Kidney epithelial cell (primary cell): ENCODE results near the gene PACS2. TPM values are rescaled to one million over a fixed set of nuclear protein-coding genes. Genes with fewer than 3 reads are reported as not detected.

Source experiments
- DNase-seq: peaks from one replicate; pipeline ENCODE4 v3.0.0-alpha.2; 2010; ENCODE audit warnings: low read depth
- H3K27me3 ChIP-seq: 2 replicates; pipeline ENCODE4 v1.6.0; 2011; ENCODE audit warnings: low read length; ENCODE audit not compliant: control insufficient read depth, insufficient read depth
- H3K36me3 ChIP-seq: 2 replicates; pipeline ENCODE4 v1.5.1; 2011; ENCODE audit warnings: low read length; ENCODE audit not compliant: control insufficient read depth, insufficient read depth
- H3K4me3 ChIP-seq: 2 replicates; pipeline ENCODE4 v1.5.1; 2011; ENCODE audit warnings: low read depth, mild to moderate bottlenecking, control low read depth, low read length
- total RNA-seq: library from RNA; depleted of rRNA; stranded (reverse); fragments of >200 nt; gene quantifications from 2 replicates; pipeline ENCODE4 v1.2.3, GENCODE V29; 2015
- TF ChIP-seq, protein P1 (sequence below): IDR thresholded peaks from 2 replicates; pipeline ENCODE4 v1.5.1; 2011; ENCODE audit warnings: mild to moderate bottlenecking, moderate library complexity, low read length, control low read depth, inconsistent platforms; ENCODE audit not compliant: insufficient read depth, poor library complexity, severe bottlenecking

Gene PACS2
- total RNA-seq, 1 donor from 2014 or later: 105 TPM

DNA sequence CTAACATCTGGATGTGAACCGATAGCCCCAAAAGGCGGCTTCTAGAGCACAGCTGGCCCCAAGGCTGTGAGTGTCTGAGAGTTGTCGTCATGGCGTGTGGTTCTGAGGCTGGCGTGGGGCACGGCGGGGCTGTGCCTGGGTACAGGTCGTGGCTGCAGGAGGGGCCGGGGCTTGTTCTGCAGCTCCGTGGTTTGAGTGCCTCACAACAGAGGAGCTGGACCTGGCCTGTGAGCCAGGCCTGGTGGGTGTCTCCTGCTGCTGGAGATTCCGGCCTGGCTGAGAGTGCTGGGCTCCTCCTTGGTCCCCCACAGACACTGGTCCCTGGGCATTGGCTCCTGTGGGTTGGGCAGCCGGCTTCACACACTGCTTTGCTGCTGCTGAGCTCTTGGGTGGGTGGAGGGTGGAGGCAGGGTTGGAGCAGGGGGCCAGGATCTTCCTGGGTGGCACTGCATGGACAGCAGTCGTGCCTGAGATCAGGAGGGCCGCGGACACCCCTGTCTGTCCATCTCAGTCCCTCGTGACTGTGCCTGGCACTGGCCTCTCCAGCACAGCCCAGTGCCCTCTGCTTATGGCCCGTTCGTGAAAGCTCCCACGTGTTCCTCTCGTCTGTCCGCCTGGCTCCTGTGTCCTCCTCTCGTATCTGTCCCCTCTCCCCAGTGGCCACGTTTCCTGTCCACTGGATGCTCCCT, 52.0 kb downstream of the PACS2 start:
- H3K4me3 ChIP-seq: no peak overlapping the region

DNA sequence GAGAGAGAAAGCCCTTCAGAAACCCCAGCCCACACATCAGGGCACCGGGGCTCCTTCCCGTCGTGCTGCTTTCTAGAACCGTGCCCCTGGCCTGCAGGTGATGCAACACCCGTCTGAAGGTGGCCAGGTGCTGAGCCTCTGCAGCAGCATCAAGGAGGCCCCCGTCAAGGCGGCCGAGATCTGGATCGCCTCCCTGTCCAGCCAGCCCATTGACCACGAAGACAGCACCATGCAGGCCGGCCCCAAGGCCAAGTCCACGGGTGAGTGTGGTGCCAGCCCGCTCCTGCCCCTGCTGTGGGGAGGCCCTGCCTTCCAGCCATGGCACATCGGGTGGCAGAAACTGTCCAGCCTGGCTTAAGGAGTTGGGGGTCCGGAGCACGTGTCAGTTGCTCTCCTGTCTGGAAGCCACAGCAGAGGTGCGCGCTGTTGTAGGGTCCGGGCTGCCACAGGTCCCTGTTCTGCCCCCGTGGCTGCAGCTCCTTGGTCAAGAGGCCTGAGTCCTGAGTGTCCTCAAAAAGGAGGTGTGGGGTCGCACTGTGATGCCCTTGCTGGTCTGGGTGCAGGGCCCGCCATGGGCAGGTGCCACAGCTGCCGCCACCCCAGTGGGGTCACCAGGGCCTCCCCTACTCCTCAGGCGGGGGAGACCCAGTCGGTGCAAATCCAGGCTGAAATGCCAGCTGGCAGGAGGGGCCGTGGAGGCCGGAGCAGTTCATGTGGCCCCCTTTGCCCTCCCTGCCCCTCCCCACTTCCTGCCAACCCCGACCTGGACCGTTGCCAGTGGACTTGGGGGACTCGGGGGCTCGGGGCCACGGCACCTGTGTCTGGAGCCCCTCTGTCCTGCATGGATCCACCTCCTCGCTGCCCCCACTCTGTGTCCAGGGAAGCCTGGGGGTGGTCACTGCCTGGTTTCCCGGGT, 52.8 kb downstream of the PACS2 start:
- Histone ChIP-seq H3K36me3 (no peaks in the 10 kb centered on the region), H3K4me3 (no peak overlapping the region), H3K27me3 (no peaks in the 10 kb centered on the region)
- TF ChIP-seq, protein P1, sequence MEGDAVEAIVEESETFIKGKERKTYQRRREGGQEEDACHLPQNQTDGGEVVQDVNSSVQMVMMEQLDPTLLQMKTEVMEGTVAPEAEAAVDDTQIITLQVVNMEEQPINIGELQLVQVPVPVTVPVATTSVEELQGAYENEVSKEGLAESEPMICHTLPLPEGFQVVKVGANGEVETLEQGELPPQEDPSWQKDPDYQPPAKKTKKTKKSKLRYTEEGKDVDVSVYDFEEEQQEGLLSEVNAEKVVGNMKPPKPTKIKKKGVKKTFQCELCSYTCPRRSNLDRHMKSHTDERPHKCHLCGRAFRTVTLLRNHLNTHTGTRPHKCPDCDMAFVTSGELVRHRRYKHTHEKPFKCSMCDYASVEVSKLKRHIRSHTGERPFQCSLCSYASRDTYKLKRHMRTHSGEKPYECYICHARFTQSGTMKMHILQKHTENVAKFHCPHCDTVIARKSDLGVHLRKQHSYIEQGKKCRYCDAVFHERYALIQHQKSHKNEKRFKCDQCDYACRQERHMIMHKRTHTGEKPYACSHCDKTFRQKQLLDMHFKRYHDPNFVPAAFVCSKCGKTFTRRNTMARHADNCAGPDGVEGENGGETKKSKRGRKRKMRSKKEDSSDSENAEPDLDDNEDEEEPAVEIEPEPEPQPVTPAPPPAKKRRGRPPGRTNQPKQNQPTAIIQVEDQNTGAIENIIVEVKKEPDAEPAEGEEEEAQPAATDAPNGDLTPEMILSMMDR: no peak
- DNase-seq: no peak

More for the DNA sequence above, 52.0 kb downstream of the PACS2 start:
- TF ChIP-seq, protein P1: no peak
- Histone ChIP-seq H3K36me3 (no peaks in the 10 kb centered on the region), H3K27me3 (no peaks in the 10 kb centered on the region)
- DNase-seq: no peak

DNA sequence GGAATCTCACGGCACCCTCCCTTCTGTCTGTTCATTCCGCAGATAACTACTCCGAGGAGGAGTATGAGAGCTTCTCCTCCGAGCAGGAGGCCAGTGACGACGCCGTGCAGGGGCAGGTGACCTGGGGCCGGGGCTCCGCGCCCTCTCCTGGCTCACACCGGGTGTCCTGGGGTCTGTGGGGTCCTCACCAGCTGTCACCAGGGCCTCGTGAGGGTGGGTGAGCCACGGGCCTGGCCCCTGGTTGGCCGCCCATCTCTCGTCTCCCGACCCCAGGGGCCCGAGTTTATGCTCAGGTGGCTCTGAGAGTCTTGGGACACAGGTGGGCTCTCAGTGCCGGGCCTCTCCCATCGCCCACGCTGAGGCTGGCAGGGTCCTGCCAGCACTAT, 53.5 kb downstream of the PACS2 start:
- Histone ChIP-seq H3K27me3 (no peaks in the 10 kb centered on the region), H3K36me3 (no peaks in the 10 kb centered on the region), H3K4me3 (no peak overlapping the region)
- DNase-seq: no peak
- TF ChIP-seq, protein P1: no peak

DNA sequence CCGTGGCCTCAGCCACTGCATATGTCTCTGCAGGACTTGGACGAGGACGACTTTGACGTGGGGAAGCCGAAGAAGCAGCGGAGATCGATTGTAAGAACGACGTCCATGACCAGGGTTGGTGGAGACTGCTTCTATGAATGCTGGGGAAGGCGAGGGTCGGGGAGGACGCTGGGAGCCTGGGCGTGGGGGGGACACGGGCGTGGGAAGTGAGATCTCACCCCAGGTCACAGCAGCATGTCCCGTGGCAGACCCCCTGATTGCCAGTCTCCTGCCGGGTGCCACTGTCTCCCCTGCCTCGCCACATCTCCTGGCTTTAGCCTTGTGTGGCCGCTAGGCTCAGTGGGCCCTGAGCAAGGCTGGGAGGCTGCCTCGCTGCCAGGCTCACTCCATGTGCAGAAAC, 53.9 kb downstream of the PACS2 start:
- no peak overlapping the region for H3K4me3 ChIP-seq
- H3K36me3 ChIP-seq: no peaks in the 10 kb centered on the region
- TF ChIP-seq, protein P1: no peak
- no peak for DNase-seq
- H3K27me3 ChIP-seq: no peaks in the 10 kb centered on the region

DNA sequence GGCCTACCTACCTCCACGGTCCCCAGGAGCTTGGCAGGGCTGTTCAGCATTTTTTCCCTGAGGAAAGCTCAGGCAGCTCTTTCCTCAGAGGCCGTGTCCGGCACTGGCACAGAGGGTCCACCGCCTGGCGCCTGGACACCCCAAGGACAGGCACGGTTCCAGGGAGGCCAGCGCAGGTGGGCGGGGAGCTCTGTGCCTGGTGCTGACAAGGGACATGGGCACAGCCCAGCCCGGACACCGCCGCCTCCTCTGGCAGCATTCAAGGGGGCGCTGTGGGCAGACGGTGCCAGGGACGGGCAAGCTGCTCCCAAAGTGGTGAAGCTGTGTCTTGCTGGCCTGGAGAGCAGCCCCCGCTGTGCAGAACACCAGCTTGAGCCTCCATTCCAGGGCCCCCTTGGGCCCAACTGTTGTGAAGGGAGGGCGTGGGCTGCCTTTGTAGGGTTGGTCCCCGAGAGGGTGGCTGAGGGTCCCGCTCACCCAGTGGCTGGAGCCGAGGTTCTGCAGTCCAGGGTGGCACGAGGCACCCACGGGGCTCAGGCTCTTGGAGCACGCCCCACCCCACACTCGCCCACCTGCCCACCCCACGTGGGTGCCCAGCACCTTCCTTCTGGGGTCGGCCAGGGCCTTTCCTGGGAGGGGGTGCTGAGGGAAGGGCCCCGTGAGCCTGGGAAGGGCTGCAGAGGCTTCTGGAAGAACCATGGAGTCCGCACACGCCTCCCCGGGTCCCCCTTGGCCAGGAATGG, 54.5 kb downstream of the PACS2 start:
- TF ChIP-seq, protein P1: no peak
- Histone ChIP-seq H3K27me3 (no peaks in the 10 kb centered on the region), H3K4me3 (no peak overlapping the region), H3K36me3 (no peaks in the 10 kb centered on the region)
- DNase-seq: no peak
